ENCODE measurements around the gene HSP90AB1.

GRCh38 chr6:44221961-44222335, 25.0 kb upstream of the HSP90AB1 start:
- no peak for TF ChIP-seq POLR2A (IDR thresholded peaks at IDR 0.05)
- TF ChIP-seq CTCF (IDR thresholded peaks at IDR 0.05), result no peak
